Keratinocyte (primary cell): ENCODE data around the gene ROBO2. TPM values are rescaled to one million over a fixed set of nuclear protein-coding genes. Genes with fewer than 3 reads are reported as not detected.

ENCODE experiments used
- DNase-seq: peaks from one replicate; pipeline ENCODE4 v3.0.0-alpha.2; 2011; ENCODE audit warnings: low read depth, missing footprints, low spot score
- FAIRE-seq: peaks from 2 replicates; lab custom pipeline; 2011; peaks lifted over from hg19 to GRCh38; lab: Jason Lieb, UNC
- H2AFZ ChIP-seq: 2 replicates; pipeline ENCODE4 v1.6.0; 2012; ENCODE audit warnings: low read length, control low read depth, inconsistent platforms; ENCODE audit not compliant: control insufficient read depth
- H3K27ac ChIP-seq: 2 replicates; pipeline ENCODE4 v1.5.1; 2011; ENCODE audit warnings: low read length; ENCODE audit not compliant: control insufficient read depth, insufficient read depth
- H3K27me3 ChIP-seq: 3 replicates; pipeline ENCODE4 v1.6.0; 2011; ENCODE audit warnings: low read length; ENCODE audit not compliant: control insufficient read depth, insufficient read depth; ENCODE audit errors: extremely low read depth
- H3K36me3 ChIP-seq, 2 experiments: 2 replicates in 1 of 2; 3 replicates in 1 of 2; pipeline ENCODE4 v1.5.1; 2011; ENCODE audit warnings: low read length in 2 of 2, mild to moderate bottlenecking in 1 of 2; ENCODE audit not compliant: control insufficient read depth in 2 of 2, insufficient read depth in 2 of 2; ENCODE audit errors: extremely low read depth in 1 of 2
- H3K4me1 ChIP-seq: 3 replicates; pipeline ENCODE4 v1.5.1; 2011; ENCODE audit warnings: low read length; ENCODE audit not compliant: control insufficient read depth, insufficient read depth; ENCODE audit errors: extremely low read depth
- H3K4me2 ChIP-seq: 3 replicates; pipeline ENCODE4 v1.6.0; 2011; ENCODE audit warnings: low read depth, low read length; ENCODE audit not compliant: control insufficient read depth, insufficient read depth; ENCODE audit errors: extremely low read depth
- H3K4me3 ChIP-seq, 3 experiments: fragments of 200-600 bp in 1 of 3; sonication (generic) in 1 of 3; 2 replicates in 2 of 3; 3 replicates in 1 of 3; pipeline ENCODE4 v1.5.1; 2011 to 2016; ENCODE audit warnings: low read length in 3 of 3, mild to moderate bottlenecking in 3 of 3, control low read depth in 2 of 3, inconsistent platforms in 1 of 3, low read depth in 1 of 3, mixed read lengths in 1 of 3, mixed run types in 1 of 3, moderate library complexity in 1 of 3; ENCODE audit not compliant: control insufficient read depth in 2 of 3, insufficient read depth in 2 of 3; ENCODE audit errors: extremely low read depth in 1 of 3
- H3K79me2 ChIP-seq: 2 replicates; pipeline ENCODE4 v1.6.0; 2012; ENCODE audit warnings: low read length; ENCODE audit not compliant: control insufficient read depth, insufficient read depth
- H3K9ac ChIP-seq: 3 replicates; pipeline ENCODE4 v1.6.0; 2011; ENCODE audit warnings: low read length; ENCODE audit not compliant: control insufficient read depth, insufficient read depth; ENCODE audit errors: extremely low read depth
- H3K9me1 ChIP-seq: 3 replicates; pipeline ENCODE4 v1.6.0; 2011; ENCODE audit warnings: low read length; ENCODE audit not compliant: control insufficient read depth, insufficient read depth; ENCODE audit errors: extremely low read depth
- H3K9me3 ChIP-seq: 2 replicates; pipeline ENCODE4 v1.5.1; 2012; ENCODE audit warnings: low read depth, low read length; ENCODE audit not compliant: control insufficient read depth
- H4K20me1 ChIP-seq: 3 replicates; pipeline ENCODE4 v1.6.0; 2011; ENCODE audit warnings: low read length; ENCODE audit not compliant: control insufficient read depth, insufficient read depth; ENCODE audit errors: extremely low read depth
- CTCF ChIP-seq, 3 experiments: IDR thresholded peaks in 1 of 3; conservative IDR thresholded peaks in 1 of 3; optimal IDR thresholded peaks in 1 of 3; 2 replicates in 2 of 3; 3 replicates in 1 of 3; pipeline versions ENCODE3 to v1.5.1; 2011; ENCODE audit warnings: low read length in 3 of 3, mild to moderate bottlenecking in 3 of 3, moderate library complexity in 2 of 3, control low read depth in 1 of 3, inconsistent platforms in 1 of 3; ENCODE audit not compliant: insufficient read depth in 2 of 3; ENCODE audit errors: extremely low read depth in 1 of 3
- EZH2 ChIP-seq: IDR thresholded peaks from one replicate; pipeline ENCODE4 v1.6.1; 2012; ENCODE audit warnings: inconsistent platforms, mild to moderate bottlenecking, low read length, moderate library complexity
- dilution Hi-C: fragments of 300-500 bp; cut with MboI; formaldehyde crosslinking; loops from one replicate; pipeline ENCODE4 v1.7.0; 2020; ENCODE audit warnings: low sequenced_read_pairs; ENCODE audit not compliant: extremely low pct_ligation_motif_present
- polyA plus RNA-seq, 5 experiments: library from polyadenylated mRNA; depleted of rRNA in 3 of 5; stranded (reverse) in 3 of 5; stranded (forward) in 1 of 5; unstranded in 1 of 5; fragments of >200 nt; gene quantifications; 1 replicate in 1 of 5; 2 replicates in 3 of 5; 3 replicates in 1 of 5; pipeline versions ENCODE4 v1.2.1 to v1.2.3, GENCODE V29; 2011 to 2012; ENCODE audit warnings: missing spikeins in 2 of 5, low read depth in 1 of 5, low replicate concordance in 1 of 5

The ROBO2 gene
- polyA plus RNA-seq, 1 donor (not counting 4 experiments of a cell fraction or from before 2014, with no cell fraction given), result 0.30 TPM

- no peaks in the 10 kb centered on the region for H3K27me3 ChIP-seq
- H3K79me2 ChIP-seq, result no peaks in the 10 kb centered on the region
- no peaks in the 10 kb centered on the region for H4K20me1 ChIP-seq
- DNase-seq (no peak), FAIRE-seq (no peak)
- no peak overlapping the region for H3K4me3 ChIP-seq
- H3K27ac ChIP-seq, result no peak overlapping the region
- no peaks in the 10 kb centered on the region for H3K9me1 ChIP-seq
- no peak for TF ChIP-seq CTCF (optimal IDR thresholded peaks at IDR 0.05 in 1 of 3, IDR thresholded peaks at IDR 0.05 in 1 of 3, conservative IDR thresholded peaks at IDR 0.05 in 1 of 3; ENCODE audit: extremely low read depth in 1 of 3, insufficient read depth in 2 of 3, low read length in 3 of 3)
- TF ChIP-seq EZH2, result no peak
- H3K9ac ChIP-seq, result no peak overlapping the region
- H2AFZ ChIP-seq, result no peak overlapping the region
- dilution Hi-C loops, result no loop called here
- H3K36me3 ChIP-seq, result no peaks in the 10 kb centered on the region
- H3K9me3 ChIP-seq, result no peaks in the 10 kb centered on the region
- no peaks in the 10 kb centered on the region for H3K4me1 ChIP-seq
- H3K4me2 ChIP-seq, result no peak overlapping the region
These were observed 532.2 kb downstream of the ROBO2 start for GRCh38 chr3:77571971-77572715.

DNA sequence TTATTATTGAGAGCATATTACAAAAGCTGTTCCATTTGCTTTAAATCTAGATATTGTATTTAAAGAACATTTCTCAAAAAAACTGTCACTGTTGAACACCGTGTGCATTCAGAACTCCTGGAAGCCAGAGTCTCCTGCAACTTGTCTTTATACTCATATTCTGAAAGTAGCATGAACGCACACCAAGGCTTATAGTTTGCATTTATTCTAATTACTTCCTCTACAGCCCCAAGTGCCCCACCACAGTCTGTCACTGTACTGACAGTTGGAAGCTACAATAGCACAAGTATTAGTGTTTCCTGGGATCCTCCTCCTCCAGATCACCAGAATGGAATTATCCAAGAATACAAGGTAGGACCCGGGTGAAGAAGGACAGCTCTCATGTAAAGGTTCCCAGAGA is 537.4 kb downstream of the ROBO2 start:
- dilution Hi-C loops, result no loop called here
- DNase-seq, result no peak
- no peaks in the 10 kb centered on the region for H3K36me3 ChIP-seq
- no peaks in the 10 kb centered on the region for H3K9me3 ChIP-seq
- H3K27ac ChIP-seq, result no peak overlapping the region
- H3K4me1 ChIP-seq, result no peaks in the 10 kb centered on the region
- no peaks in the 10 kb centered on the region for H3K79me2 ChIP-seq
- no peaks in the 10 kb centered on the region for H4K20me1 ChIP-seq
- TF ChIP-seq CTCF (optimal IDR thresholded peaks at IDR 0.05 in 1 of 3, IDR thresholded peaks at IDR 0.05 in 1 of 3, conservative IDR thresholded peaks at IDR 0.05 in 1 of 3; ENCODE audit: extremely low read depth in 1 of 3, insufficient read depth in 2 of 3, low read length in 3 of 3) (no peak), EZH2 (no peak)
- H3K9me1 ChIP-seq, result no peaks in the 10 kb centered on the region
- H3K4me3 ChIP-seq, result no peak overlapping the region
- no peak overlapping the region for H3K4me2 ChIP-seq
- no peak overlapping the region for H2AFZ ChIP-seq
- FAIRE-seq, result no peak
- H3K27me3 ChIP-seq, result no peaks in the 10 kb centered on the region
- H3K9ac ChIP-seq, result no peak overlapping the region
